Activated CD8-positive, alpha-beta memory T cell treated with anti-CD3 and anti-CD28 coated beads, Interleukin-2, amount 50 U/mL, for 24 hours (primary cell): Measurements from ENCODE around the gene FRAS1.
"Not testable (repeated sequence)": the region's sequence is repeated elsewhere in the genome, so short reads cannot be mapped to it uniquely, and the experiment has no call there.

Experiments
- DNase-seq: peaks from one replicate; pipeline ENCODE4 v3.0.0-alpha.2; 2020; ENCODE audit errors: extremely low read depth

Gene FRAS1

DNA sequence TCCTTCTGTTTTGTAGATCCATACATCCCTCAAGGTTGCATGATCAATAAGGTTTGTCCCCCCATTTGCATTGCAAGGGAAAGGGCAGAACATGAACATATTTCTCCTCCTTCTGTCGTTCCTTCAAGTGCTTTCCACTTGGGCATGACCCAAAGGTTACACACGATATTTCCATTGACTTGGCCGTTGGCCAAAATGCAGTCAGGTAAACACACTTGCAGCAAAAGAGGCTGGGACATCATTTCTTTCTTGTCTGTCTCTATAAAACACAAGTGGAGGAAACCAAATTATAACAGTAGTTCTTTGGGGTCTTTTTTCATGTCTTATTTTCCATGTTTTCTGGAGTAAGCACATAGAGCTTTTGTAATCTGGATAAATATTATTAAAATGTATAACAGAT lies 156.1 kb downstream of the FRAS1 start:
- DNase-seq = no peak

DNA sequence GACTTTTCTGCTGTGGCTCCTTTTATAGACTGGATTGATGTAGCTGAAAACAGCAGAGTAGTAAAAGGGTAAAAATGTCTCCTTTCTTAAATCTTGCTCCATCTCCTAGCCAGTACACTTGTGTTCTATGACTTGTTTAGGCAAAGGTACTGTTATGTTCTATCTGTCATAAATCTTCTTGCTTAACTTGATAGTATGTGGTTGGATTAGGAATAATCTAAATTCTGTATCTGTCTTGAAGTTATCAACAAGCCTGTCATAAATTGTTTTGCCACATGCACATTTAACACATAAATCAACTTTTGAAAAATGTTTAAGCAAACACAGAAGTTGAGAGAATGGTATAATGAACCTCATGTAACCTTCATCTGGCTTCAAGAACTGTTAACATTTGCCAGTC lies 157.0 kb downstream of the FRAS1 start:
- no peak for DNase-seq

DNA sequence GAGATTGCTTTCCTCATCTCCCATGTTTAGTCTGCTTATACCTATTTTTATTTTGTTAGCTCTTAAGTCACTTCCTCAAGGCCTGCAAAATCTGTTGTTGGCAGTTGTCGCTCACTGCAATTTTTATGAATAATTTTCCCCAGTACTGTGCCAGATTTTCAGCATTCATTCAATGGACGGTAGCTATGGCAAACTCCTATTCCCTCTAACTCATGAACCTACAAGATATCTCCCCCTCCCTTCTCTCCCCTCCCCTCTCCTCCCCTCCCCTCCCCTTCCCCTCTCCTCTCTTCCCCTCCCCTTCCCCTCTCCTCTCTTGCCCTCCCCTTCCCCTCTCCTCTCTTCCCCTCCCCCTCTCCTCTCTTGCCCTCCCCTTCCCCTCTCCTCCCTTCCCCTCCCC lies 160.4 kb downstream of the FRAS1 start:
- no peak for DNase-seq

DNA sequence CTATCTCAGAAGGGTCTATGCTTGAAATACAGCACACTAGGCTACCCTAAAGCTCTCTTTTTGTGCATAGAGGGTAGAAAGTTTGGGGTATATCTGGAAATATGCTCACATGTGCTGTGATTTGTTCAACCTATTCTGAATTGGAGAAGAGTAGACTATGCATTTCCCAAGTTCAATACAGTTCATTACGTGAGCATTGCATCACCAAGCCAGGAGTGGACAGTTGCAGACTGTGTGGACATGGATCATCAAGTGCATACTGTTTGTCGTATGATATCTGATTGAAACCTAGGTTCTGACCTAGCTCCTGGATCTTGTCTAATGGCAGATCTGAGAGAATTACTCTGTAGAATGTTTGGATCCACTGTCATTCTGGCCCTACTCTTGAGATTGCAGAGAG lies 161.1 kb downstream of the FRAS1 start:
- no peak for DNase-seq

DNA sequence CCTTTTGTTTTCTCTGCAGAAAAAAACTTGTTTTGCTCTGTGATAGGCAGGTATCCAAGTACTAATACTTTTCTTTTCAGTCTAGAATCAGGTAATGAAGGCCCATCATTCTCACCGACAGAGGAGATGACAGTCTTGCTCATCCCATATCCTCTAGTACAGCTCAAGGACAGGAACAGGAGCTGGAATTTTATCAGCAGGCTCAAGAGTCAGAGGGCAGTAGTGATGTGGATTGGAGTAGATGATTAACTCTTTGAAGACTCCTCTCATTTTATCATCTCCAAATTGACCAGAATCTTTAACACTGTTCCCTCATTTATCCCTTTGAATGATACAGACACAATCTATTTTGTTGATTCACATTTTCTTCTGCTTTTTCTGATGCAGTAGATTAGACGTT lies 162.7 kb downstream of the FRAS1 start:
- DNase-seq = no peak

DNA sequence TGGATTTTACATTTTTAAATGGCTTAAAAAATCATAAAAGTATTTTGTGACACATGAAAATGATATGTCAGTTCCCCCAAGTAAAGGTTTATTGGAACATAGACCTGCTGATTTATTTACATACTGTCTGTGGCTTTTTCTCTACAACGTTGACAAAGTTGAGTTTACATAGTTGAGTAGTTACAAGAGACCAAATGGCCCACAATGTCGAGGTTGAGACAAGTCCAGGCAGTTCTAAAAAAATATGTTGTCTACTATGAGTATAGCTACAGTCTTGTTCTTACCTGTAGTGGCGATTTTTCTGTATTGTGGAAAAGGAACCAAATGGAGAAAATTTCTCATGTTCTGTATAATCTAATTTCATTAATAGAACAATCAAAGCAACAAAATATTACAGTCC lies 163.2 kb downstream of the FRAS1 start:
- DNase-seq = no peak

DNA sequence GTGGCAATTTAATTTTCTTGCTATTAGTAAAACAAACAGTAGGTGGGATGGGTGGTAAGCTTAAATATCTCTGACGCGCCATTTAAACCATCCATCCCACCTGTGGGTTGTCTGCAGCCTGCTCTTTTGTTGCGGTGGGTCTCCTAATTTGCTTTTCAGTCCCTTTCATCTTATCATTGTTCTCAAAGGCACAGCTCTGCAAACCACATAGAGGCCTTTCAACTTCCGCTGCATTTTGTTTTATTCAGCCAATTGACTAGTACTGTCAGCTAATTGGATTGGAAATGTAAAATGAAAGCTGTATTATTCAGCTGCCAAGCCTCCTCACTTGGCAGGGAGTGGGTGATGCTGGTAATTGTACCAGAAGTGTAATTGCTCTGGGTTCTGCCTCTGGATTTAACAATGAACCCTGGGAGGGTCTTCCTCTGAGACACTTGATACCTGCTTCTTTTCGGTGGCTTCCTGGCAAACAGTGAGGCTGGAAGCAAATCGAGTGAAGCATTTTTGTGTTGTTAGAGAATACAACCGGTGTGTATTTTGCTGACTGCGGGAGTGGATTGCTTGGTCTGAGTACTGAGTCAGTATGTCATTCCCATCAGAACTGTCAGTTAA lies 165.6 kb downstream of the FRAS1 start:
- DNase-seq = no peak

DNA sequence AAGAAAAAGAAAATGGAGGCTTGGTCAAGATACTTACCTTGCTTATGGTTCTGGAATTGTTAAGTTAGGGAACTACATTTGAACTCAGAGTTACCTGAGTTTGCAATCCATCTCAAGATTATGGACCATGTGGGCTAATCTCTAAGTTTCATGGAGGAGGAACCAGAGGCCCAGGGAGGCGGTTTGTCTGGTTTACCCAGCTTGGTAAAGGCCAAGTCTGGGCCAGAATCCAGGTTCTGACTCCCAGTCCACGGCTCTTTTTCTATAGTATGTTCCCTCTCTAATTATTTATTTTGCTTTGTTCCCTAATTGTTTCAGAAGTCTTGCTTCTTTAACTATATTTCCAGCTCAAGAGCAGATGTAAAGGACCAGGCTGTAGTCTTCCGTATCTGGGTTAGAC lies 168.1 kb downstream of the FRAS1 start:
- DNase-seq = no peak

DNA sequence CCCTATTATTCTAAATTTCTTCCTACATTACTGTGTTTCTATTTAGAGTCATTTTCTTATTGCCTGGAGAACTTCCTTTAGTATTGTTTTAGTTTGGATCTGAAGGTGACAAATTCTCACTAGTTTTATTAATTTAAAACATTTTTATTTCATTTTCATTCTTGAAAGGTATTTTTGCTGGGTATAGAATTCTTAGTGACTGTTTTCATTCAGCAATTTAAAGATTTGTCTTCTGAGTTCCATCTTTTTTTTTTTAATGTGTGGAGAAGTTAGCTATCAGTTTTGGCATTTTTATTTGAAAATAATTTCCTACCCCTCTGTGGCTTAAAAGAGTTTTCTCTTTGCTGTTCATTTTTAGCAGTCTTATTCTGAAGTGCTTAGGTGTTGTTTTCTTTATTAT lies 169.2 kb downstream of the FRAS1 start:
- no peak for DNase-seq

DNA sequence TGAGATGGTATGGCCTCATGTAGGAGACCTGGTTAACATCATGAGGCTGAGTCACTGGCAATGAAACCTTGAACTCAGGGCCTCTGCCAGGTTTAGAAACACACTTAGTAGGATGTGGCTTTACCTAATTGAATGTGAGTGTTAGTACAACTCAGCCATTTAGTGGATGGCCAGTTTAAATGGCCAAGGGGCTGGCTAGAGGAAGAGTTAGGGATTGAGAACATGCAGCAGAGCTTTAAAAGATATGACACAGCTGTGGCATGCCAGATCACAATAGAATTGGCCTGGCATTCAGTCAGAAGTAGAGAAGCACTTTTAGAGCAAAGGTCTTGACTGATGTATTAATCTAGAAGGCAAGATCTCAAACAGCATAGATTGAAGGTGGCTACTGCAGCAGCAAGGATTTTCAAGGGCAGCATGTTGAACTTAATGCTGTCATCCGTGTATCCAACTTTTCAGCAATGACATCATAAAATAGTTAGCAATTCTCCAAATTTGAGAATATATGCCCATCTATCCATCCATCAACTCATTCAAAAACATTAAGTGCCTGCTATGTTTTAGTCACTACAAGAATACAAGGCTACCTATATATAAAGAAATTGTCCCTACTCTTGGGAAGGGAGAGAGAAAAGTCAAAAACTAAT lies 170.4 kb downstream of the FRAS1 start:
- DNase-seq = no peak

DNA sequence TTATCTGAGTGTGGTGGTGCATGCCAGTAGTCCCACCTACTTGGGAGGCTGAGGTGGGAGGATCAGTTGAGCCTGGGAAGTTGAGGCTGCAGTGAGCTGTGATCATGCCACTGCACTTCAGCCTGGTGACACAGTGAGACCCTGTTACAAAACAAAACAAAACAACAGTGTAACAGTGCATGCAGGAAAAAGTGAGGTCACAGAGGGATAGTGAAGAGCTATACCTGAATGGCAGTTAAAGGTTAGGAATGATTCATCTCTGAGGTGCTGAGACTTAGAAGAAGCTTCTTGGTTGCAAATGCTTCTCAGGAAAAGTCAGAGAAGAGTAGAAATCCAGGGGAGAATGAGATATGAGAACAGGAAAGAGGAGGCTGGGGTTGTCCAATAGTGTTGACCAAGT lies 178.7 kb downstream of the FRAS1 start:
- no peak for DNase-seq

DNA sequence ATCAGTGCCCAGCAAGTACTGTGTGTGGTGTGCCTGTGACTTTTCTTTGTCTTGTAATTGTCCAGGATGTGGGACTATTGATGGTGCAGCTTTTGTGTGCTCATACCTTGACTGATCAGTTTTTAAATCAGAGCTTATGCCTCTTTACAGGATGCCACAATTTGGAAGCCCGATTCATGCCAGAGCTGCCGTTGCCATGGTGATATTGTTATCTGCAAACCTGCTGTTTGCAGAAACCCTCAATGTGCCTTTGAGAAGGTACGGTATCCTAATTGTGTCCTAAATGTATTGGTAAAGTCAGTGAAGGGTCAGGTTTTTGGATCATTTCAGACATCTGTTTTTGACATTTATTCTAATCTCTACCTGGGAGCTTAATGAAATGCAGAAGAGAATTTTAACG lies 180.2 kb downstream of the FRAS1 start:
- DNase-seq = no peak

DNA sequence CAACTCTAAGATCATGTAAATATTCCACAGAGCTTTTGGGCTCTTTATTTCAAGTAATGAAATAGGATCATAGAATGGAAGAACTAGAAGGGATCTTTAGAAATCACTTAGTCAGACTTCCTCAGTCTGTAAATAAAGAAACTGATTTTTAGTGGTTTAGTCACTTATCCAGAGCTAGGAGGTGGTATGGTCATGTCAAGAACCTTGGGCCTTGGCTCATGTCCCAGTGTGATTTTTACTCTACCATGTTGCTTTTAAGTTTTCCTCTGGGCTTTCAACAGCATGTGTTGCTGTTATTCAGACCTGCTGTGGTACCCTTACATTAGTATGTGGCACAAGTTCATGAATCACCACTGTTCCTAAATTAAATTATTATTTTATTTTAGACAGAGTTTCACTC lies 184.9 kb downstream of the FRAS1 start:
- no peak for DNase-seq

DNA sequence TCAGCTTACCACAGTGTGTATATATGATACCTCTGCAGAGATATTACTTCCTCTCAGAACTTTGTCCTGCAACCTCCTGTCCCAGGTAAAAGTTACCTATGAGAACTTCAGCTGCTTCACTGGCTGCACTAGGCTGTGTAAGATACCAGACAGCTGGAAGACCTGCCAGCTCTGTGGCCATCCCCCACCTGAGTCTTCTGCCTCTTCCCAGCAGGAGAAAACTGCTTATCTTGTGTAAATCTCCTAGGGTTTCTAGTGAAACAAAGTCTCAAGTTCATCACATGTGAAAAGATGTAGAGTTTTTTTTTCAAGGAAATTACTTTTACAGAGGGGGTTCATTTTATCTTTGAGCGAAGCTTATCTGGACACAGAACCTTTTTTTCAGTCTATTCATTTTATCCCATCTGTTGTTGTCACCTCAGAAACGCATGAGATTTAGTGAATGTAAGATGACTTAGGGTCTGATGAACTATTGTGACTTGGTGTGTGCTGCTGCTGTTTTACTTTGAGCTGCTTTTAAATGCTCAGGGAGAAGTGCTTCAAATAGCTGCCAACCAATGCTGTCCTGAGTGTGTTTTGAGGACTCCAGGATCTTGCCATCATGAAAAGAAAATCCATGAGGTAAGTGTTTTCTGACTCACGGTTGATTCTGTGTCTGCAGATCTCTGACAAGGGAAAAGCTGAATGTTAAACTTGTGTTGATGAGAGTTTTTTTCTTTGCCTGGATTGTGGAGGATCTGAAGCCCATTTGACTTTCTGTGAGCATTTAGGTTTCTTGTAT lies 187.8 kb downstream of the FRAS1 start:
- DNase-seq = no peak

DNA sequence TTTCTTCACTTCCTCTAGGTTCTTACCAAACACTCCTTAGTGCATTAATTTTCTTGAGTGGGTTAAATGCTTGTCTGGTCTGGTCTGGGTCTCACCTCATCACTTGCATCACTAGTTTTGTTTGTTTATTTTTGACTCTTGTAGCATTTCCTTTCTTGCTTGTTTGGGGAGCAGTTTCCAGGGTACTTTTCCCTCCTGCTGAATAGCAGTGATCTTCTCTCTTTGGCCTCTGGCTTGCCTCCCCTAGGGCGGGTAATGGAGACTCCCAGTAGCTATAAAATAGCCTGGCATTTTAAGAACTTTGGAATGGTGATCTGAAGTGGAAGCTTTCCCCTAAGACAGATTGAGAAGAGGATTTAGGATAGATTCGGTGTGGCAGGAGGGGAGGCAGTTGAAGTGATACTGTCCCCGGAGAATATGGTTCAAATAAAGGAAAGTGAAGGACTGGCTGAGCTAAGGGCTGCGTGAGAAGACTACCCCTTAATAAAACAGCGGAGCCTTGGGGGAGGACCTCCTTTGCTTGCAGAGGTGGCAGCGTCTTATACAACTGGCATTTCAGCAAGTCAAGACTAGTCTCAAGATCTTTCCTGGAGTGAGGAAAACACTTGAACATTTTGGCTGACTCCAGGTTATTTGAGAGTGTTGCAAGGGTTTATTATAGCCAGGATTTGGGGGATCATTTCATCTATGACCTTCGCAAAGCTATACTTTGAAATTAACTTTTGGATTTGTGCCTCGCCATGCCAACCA lies 190.6 kb downstream of the FRAS1 start:
- DNase-seq = no peak

DNA sequence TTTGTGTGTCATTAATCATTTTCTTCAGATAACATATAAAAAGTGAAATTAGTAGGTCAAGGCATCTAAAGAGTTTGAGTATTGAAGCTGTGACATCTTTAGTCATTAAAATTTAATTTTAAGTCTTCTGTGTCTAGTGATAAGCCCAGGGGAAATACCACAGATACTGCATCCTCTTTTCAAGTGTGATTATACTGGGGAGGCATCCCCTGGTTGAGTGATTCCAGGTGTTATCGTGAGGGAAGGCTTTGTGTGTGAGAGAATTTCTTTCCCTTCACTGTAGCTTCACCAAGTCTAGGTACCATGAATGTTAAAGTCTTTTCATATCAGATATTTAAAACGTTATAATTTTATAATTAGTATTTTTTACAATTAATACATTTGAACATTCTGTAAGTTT lies 193.4 kb downstream of the FRAS1 start:
- DNase-seq = no peak

DNA sequence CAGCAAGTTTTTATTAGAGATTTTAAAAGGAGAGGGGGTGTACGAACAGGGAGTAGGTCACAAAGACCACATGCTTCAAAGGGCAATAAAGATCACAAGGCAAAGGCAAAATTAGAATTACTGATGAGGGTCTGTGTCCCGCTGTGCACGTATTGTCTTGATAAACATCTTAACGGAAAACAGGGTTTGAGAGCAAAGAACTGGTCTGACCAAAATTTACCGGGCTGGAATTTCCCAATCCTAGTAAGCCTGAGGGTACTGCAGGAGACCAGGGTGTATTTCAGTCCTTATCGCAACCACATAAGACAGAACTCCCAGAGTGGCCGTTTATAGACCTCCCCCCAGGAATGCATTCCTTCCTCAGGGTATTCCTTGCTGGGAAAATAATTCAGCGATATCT lies 195.7 kb downstream of the FRAS1 start:
- not testable (repeated sequence) for DNase-seq

DNA sequence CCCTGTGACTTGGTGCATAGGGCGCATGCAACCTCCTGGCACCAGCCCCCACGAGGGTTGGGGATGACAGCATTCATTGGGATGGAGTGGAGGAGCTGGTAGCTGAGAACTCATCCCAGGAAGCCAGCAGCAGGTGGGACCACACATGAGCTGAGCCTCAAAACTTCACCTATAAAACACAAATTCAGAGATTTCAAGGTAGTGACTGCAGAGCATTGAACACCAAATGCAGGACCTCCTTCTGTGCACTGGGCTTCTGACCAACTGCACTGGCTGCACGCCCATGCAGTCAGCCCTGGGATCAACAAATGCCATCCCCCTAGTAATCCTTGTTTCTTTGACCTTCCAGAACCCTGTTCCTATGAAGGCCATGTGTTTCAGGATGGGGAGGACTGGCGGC lies 197.8 kb downstream of the FRAS1 start:
- no peak for DNase-seq

DNA sequence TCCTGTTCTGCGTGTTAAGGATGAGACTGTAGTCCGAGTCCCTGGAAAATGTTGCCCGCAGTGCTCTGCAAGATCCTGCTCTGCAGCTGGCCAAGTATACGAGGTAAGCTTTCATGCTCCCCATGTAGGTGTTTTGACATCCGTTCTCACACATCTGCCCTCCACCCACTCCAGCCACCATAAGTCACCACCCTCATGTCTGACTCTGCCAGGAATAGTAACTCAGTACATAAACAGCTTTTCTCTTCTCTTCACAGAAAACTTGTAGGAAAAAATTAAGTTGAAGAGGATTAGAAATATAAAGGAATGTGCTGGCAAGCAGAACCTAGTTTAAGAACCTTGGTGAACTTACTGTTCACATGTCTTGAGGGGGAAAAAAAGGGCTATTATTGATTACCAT lies 207.9 kb downstream of the FRAS1 start:
- DNase-seq = no peak

DNA sequence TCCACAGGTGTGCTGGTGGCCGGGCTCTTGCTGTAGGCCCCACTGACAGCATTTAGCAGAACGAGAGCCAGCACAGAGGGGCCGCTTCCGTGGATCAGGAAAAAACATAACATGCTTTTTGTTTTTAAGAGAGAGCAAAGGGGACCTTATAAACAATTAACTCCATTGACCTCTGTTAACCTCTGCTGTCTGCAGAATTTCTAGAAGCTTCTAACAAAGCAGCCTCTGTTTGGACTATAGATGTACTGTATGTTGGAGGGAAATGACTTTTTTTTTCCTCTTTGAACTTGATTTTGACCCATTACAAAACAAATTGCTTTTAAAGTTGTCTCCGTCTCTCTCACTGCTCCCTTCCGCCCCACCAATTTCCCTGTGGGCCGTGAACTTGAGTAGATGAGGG lies 210.7 kb downstream of the FRAS1 start:
- no peak for DNase-seq

DNA sequence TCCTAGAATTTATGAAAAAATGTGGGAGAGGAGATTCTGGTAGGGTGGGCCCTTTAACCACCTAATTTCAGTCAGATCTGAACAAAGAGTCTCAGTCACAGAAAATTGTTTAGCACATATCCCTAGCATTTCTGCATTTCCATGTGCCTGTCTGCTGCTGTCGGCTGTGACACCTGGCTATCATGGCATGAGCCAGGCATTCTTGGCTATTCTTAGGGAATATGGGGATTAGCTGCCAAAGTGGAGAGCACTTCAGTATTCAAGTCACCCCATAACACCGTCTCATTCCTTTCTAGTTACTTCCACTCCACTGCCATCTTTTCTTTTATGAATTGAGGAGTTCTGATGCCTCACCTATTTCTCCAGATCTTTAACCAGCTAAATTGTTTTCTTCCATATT lies 211.5 kb downstream of the FRAS1 start:
- DNase-seq = no peak

DNA sequence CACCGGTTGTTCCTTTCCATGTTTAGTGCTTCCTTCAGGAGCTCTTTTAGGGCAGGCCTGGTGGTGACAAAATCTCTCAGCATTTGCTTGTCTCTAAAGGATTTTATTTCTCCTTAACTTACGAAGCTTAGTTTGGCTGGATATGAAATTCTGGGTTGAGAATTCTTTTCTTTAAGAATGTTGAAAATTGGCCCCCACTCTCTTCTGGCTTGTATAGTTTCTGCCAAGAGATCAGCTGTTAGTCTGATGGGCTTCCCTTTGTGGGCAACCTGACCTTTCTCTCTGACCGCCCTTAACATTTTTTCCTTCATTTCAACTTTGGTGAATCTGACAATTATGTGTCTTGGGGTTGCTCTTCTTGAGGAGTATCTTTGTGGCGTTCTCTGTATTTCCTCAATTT lies 218.3 kb downstream of the FRAS1 start:
- DNase-seq = not testable (repeated sequence)

DNA sequence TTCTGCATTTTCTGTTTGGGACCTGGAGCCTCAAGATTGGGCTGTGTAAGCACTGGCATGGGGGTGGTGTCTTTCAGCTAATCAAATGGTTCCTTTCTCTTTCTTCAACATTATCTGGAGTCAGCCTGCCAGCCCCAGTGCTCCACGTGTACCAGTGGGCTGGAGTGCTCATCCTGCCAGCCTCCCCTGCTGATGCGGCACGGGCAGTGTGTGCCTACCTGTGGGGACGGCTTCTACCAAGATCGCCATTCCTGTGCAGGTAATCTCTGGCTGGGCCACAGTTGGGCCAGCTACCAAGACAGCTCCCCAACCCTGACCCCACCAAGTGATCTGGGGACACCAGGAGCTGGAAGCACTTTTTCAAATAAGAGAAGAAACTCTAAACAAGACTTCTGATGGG lies 229.2 kb downstream of the FRAS1 start:
- no peak for DNase-seq
